Measurements from ENCODE around the gene TYW1.
A peak's percentile ranks its signal among the peaks of the same experiment; 100 is the strongest.
"Not testable (repeated sequence)": the region's sequence is repeated elsewhere in the genome, so short reads cannot be mapped to it uniquely, and the experiment has no call there.

The TYW1 gene

GRCh38 chr7:66996444-66997191, at the start of gene TYW1:
TYW1 (plus strand) TSS chr7:66996833; CDS start chr7:66996979, 146 bp downstream.
- DNase-seq = peak; percentile 99

GRCh38 chr7:66948480-66949109, 48.0 kb upstream of the TYW1 start:
- no peak for DNase-seq

GRCh38 chr7:66950311-66950710, 46.3 kb upstream of the TYW1 start:
- DNase-seq = no peak

GRCh38 chr7:66950763-66951162, 45.9 kb upstream of the TYW1 start:
- DNase-seq = no peak

GRCh38 chr7:66952343-66953043, 44.1 kb upstream of the TYW1 start:
- no peak for DNase-seq

GRCh38 chr7:66953044-66953427, 43.6 kb upstream of the TYW1 start:
- no peak for DNase-seq

- no peak for DNase-seq
Observed at GRCh38 chr7:66957595-66958290, 38.9 kb upstream of the TYW1 start.

GRCh38 chr7:66958538-66959350, 37.9 kb upstream of the TYW1 start:
- no peak for DNase-seq

- DNase-seq = no peak
Observed at GRCh38 chr7:66960192-66960591, 36.4 kb upstream of the TYW1 start.

GRCh38 chr7:66961096-66961495, 35.5 kb upstream of the TYW1 start:
- DNase-seq = no peak

- DNase-seq = no peak
Observed at GRCh38 chr7:66964411-66964810, 32.2 kb upstream of the TYW1 start.

GRCh38 chr7:66967029-66967428, 29.6 kb upstream of the TYW1 start:
- no peak for DNase-seq

- DNase-seq = not testable (repeated sequence)
Observed at GRCh38 chr7:66969001-66969400, 27.6 kb upstream of the TYW1 start.

GRCh38 chr7:66970310-66970709, 26.3 kb upstream of the TYW1 start:
- no peak for DNase-seq

- DNase-seq = no peak
Observed at GRCh38 chr7:66974986-66975590, 21.5 kb upstream of the TYW1 start.

GRCh38 chr7:66978312-66978711, 18.3 kb upstream of the TYW1 start:
- DNase-seq = not testable (repeated sequence)

- DNase-seq = not testable (repeated sequence)
Observed at GRCh38 chr7:66979013-66979412, 17.6 kb upstream of the TYW1 start.

- not testable (repeated sequence) for DNase-seq
Observed at GRCh38 chr7:66980336-66980735, 16.3 kb upstream of the TYW1 start.

- not testable (repeated sequence) for DNase-seq
Observed at GRCh38 chr7:66989552-66989951, 7.1 kb upstream of the TYW1 start.

GRCh38 chr7:66994051-66994450, 2.6 kb upstream of the TYW1 start:
- DNase-seq = not testable (repeated sequence)

- DNase-seq = peak; percentile 45
Observed at GRCh38 chr7:66994691-66995049, 2.0 kb upstream of the TYW1 start.
